Measurements from ENCODE around the gene GLE1.
A peak's percentile ranks its signal among the peaks of the same experiment; 100 is the strongest.
"Not testable (repeated sequence)": the region's sequence is repeated elsewhere in the genome, so short reads cannot be mapped to it uniquely, and the experiment has no call there.

The GLE1 gene

GRCh38 chr9:128552744-128553440 is 48.4 kb downstream of the GLE1 start:
- peak; percentile 27 for DNase-seq

GRCh38 chr9:128553728-128554127 is 49.2 kb downstream of the GLE1 start:
- peak; percentile 70 for DNase-seq

GRCh38 chr9:128554155-128554862 is 49.8 kb downstream of the GLE1 start:
- DNase-seq: peak; percentile 89

- DNase-seq: peak; percentile 64
Measured at GRCh38 chr9:128555180-128555721, 50.7 kb downstream of the GLE1 start.

- DNase-seq: no peak
Measured at GRCh38 chr9:128556276-128556675, 51.8 kb downstream of the GLE1 start.

- no peak for DNase-seq
Measured at GRCh38 chr9:128556926-128557634, 52.6 kb downstream of the GLE1 start.

GRCh38 chr9:128558431-128559310 is 54.2 kb downstream of the GLE1 start:
- DNase-seq: peak; percentile 88

- DNase-seq: no peak
Measured at GRCh38 chr9:128565578-128565977, 61.1 kb downstream of the GLE1 start.

- DNase-seq: no peak
Measured at GRCh38 chr9:128568470-128569078, 64.1 kb downstream of the GLE1 start.

- DNase-seq: no peak
Measured at GRCh38 chr9:128575469-128575868, 71.0 kb downstream of the GLE1 start.

GRCh38 chr9:128575916-128576315 is 71.4 kb downstream of the GLE1 start:
- no peak for DNase-seq

GRCh38 chr9:128577206-128577605 is 72.7 kb downstream of the GLE1 start:
- no peak for DNase-seq

- DNase-seq: no peak
Measured at GRCh38 chr9:128579194-128579593, 74.7 kb downstream of the GLE1 start.

- DNase-seq: no peak
Measured at GRCh38 chr9:128580731-128581130, 76.2 kb downstream of the GLE1 start.

- not testable (repeated sequence) for DNase-seq
Measured at GRCh38 chr9:128585155-128585554, 80.6 kb downstream of the GLE1 start.

- not testable (repeated sequence) for DNase-seq
Measured at GRCh38 chr9:128586934-128587333, 82.4 kb downstream of the GLE1 start.

- no peak for DNase-seq
Measured at GRCh38 chr9:128587453-128587852, 82.9 kb downstream of the GLE1 start.

- DNase-seq: no peak
Measured at GRCh38 chr9:128588581-128589233, 84.2 kb downstream of the GLE1 start.

All from fibroblast of skin of abdomen (primary cell).